NT2/D1 (cell line): Measurements from ENCODE around the gene ZNF350.
"Not testable (repeated sequence)": the region's sequence is repeated elsewhere in the genome, so short reads cannot be mapped to it uniquely, and the experiment has no call there.

Experiments used
- DNase-seq: peaks from one replicate; pipeline ENCODE4 v3.0.0-alpha.2; 2011; ENCODE audit warnings: low read depth, low spot score
- H3K27me3 ChIP-seq: 2 replicates; pipeline ENCODE4 v1.6.0; 2011; ENCODE audit warnings: mild to moderate bottlenecking; ENCODE audit not compliant: insufficient read length, insufficient read depth
- H3K36me3 ChIP-seq: 2 replicates; pipeline ENCODE4 v1.6.1; 2011; ENCODE audit warnings: mild to moderate bottlenecking, low read length, mixed read lengths; ENCODE audit not compliant: insufficient read depth, insufficient read length
- H3K4me1 ChIP-seq: 2 replicates; pipeline ENCODE4 v1.5.1; 2011; ENCODE audit not compliant: insufficient read depth, insufficient read length
- H3K4me3 ChIP-seq: 2 replicates; pipeline ENCODE4 v1.5.1; 2011; ENCODE audit warnings: low read depth; ENCODE audit not compliant: insufficient read length
- H3K9ac ChIP-seq: 2 replicates; pipeline ENCODE4 v1.6.0; 2011; ENCODE audit warnings: low read depth; ENCODE audit not compliant: insufficient read length
- H3K9me3 ChIP-seq: 2 replicates; pipeline ENCODE4 v1.5.1; 2011; ENCODE audit warnings: mild to moderate bottlenecking, low read length; ENCODE audit not compliant: insufficient read depth
- SUZ12 ChIP-seq: IDR thresholded peaks from 2 replicates; pipeline ENCODE4 v1.6.1; 2011; ENCODE audit not compliant: insufficient read length, insufficient read depth; ENCODE audit errors: extremely low read depth
- YY1 ChIP-seq: IDR thresholded peaks from 2 replicates; pipeline ENCODE4 v1.6.1; 2011; ENCODE audit not compliant: insufficient read length, insufficient read depth
- ZNF274 ChIP-seq: IDR thresholded peaks from 2 replicates; pipeline ENCODE4 v1.6.1; 2011; ENCODE audit warnings: mild to moderate bottlenecking, low read depth, low read length

The ZNF350 gene

DNA sequence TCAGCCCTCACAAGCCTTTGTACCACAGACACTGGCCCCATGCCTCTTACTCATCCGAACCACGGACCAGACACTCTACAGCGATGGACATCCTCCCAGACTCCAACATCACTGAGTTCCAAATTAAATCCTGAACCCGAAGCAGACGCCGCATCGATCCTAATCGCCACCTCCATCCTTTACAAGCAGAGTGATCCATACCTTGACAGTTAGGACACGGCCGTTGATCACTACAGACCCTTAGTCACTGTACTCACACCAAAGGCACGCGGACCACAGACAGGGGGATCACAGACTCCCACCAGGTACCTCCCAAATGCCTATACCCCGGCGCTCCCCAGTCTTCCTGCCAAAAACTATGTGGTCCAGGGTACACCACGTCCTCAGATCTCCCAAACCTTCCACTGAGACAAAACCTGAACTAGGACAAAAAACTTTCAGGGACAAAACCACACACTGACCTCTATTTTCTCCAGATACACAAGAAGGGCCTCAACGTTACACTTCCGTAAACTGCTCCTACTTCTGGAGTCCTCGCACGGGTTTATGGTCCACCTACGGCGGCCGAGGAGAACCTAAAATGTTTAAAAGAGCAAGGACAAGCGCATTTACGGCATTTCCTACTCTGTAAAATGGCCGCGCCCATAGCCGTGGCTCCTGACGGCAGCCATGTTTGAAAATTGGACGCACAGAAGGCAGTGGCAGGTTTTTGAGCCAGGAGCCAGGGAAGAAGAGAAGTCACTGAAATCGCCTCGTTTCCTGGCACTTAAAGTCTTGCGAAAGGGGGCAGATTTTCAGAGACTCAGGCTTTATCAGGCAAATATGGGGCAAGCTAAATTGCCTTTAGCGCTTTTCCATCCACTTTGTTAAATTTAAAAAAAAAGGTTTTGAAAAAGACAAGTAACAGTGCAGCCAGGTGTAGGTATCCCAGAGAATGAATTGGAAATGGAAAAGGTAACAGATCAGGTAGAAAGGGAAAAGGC, at the start of gene ZNF350:
TSS of gene ZNF350 (minus strand) at position 532 of the 983 bp plus-strand sequence. CDS start 12,480 bp downstream, outside the sequence.
- no peak for TF ChIP-seq ZNF274
- peak; percentile 100 for TF ChIP-seq YY1
- H3K9ac ChIP-seq, result peak within 1 kb of the TSS; percentile 74
- no peaks in the 10 kb centered on the region for H3K27me3 ChIP-seq
- peak; percentile 84 for DNase-seq
- peaks cover 10% of the 10 kb centered on the region; the same call in 1 of the 2 replicates for H3K9me3 ChIP-seq
- no peaks in the 10 kb centered on the region for H3K4me1 ChIP-seq
- H3K36me3 ChIP-seq, result no peaks in the 10 kb centered on the region
- H3K4me3 ChIP-seq, result peak within 1 kb of the TSS; percentile 71

DNA sequence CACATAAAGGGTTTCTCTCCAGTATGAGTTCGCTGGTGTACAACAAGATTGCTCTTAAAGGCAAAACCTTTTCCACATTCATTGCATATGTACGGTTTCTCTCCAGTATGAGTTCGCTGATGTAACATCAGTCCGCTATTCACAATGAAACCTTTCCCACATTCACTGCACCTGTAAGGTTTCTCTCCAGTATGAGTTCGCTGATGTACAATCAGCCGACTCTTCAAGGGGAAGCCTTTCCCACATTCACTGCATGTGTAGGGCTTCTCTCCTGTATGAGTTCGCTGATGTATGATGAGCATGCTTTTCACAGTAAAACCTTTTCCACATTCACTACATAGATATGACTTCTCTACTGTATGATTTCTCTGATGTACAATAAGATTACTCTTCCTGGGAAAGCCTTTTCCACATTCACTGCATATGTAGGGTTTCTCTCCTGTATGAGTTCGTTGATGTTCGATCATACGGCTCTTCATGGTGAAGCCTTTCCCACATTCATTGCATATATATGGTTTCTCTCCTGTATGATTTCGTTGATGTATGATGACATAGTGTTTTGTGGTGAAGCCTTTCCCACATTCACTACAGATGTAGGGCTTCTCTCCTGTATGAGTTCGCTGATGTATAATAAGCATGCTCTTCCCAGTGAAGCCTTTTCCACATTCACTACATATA, 47.5 kb upstream of the ZNF350 start:
- H3K4me3 ChIP-seq, result no peak overlapping the region
- no peak for DNase-seq
- no peaks in the 10 kb centered on the region for H3K4me1 ChIP-seq
- TF ChIP-seq ZNF274 (peak; percentile 57), SUZ12 (no peak), YY1 (no peak)
- peaks cover 59% of the 10 kb centered on the region for H3K36me3 ChIP-seq
- peaks cover 64% of the 10 kb centered on the region for H3K9me3 ChIP-seq
- no peaks in the 10 kb centered on the region for H3K27me3 ChIP-seq
- H3K9ac ChIP-seq, result no peak overlapping the region

DNA sequence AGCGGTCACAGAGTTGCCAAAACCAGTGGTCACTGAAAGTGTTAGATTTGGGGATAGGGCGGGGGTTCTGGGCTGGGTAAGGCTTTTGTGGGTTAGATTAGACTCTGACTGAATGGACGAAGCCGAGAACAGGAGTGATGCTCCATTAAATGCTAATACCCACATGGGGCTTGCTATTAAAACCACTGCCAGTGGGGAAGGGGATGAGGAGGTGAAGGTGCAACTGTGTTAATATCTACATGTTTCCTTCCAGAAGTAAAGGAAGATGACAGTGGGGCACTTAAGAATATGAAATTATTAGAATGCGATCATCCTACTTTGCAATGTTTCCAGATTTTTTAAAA, 42.1 kb upstream of the ZNF350 start:
- Histone ChIP-seq H3K27me3 (no peaks in the 10 kb centered on the region), H3K36me3 (peaks cover 39% of the 10 kb centered on the region), H3K9ac (peak overlapping the region; percentile 98), H3K9me3 (peaks cover 37% of the 10 kb centered on the region), H3K4me3 (peak overlapping the region; percentile 92), H3K4me1 (no peaks in the 10 kb centered on the region)
- TF ChIP-seq ZNF274 (no peak), YY1 (no peak), SUZ12 (no peak)
- no peak for DNase-seq

GRCh38 chr19:52028027-52028779, 41.6 kb upstream of the ZNF350 start, which contains the start of gene ZNF614:
ZNF614 (minus strand) TSS chr19:52028379; CDS start chr19:52025745, 2,634 bp downstream.
- Histone ChIP-seq H3K9me3 (peaks cover 37% of the 10 kb centered on the region), H3K36me3 (peaks cover 39% of the 10 kb centered on the region), H3K4me1 (no peaks in the 10 kb centered on the region), H3K9ac (peak within 1 kb of the TSS; percentile 98), H3K27me3 (no peaks in the 10 kb centered on the region), H3K4me3 (peak within 1 kb of the TSS; percentile 92)
- TF ChIP-seq ZNF274 (no peak), YY1 (peak; percentile 94), SUZ12 (no peak)
- peak; percentile 51 for DNase-seq

DNA sequence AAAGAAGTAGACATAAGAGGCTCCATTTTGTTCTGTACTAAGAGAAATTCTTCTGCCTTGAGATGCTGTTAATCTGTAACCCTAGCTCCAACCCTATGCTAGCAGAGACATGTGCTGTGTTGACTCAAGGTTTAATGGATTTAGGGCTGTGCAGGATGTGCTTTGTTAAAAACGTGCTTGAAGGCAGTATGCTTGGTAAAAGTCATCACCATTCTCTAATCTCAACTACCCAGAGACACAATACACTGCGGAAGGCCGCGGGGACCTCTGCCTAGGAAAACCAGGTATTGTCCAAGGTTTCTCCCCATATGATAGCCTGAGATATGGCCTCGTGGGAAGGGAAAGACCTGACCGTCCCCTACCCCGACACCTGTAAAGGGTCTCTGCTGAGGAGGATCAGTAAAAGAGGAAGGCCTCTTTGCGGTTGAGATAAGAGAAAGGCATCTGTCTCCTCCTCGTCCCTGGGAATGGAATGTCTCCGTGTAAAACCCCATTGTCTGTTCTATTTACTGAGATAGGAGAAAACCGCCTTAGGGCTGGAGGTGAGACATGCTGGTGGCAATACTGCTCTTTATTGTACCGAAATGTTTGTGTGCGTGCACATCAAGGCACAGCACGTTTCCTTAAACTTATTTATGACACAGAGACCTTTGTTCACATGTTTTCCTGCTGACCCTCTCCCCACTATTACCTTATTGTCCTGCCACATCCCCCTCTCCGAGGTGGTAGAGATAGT, 39.8 kb upstream of the ZNF350 start:
- DNase-seq, H3K27me3 ChIP-seq, H3K4me3 ChIP-seq, H3K9ac ChIP-seq, H3K4me1 ChIP-seq: not testable (repeated sequence)
- Histone ChIP-seq H3K9me3 (peaks cover 34% of the 10 kb centered on the region), H3K36me3 (peaks cover 47% of the 10 kb centered on the region)

DNA sequence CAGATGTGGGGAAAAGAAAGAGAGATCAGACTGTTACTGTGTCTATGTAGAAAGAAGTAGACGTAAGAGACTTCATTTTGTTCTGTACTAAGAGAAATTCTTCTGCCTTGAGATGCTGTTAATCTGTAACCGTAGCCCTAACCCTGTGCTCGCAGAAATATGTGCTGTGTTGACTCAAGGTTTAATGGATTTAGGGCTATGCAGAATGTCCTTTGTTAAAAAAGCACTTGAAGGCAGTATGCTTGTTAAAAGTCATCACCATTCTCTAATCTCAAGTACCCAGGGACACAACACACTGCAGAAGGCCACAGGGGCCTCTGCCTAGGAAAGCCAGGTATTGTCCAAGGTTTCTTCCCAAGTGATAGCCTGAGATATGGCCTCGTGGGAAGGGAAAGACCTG, 37.8 kb upstream of the ZNF350 start:
- H3K36me3 ChIP-seq, result peaks cover 54% of the 10 kb centered on the region
- H3K27me3 ChIP-seq, H3K4me1 ChIP-seq, DNase-seq, H3K4me3 ChIP-seq, H3K9ac ChIP-seq: not testable (repeated sequence)
- peaks cover 31% of the 10 kb centered on the region; the same call in 1 of the 2 replicates for H3K9me3 ChIP-seq
